Kidney (tissue), 14 donors: ENCODE measurements around the gene IL1B. TPM values are rescaled to one million over a fixed set of nuclear protein-coding genes. Genes with fewer than 3 reads are reported as not detected.
"Not testable (repeated sequence)": the region's sequence is repeated elsewhere in the genome, so short reads cannot be mapped to it uniquely, and the experiment has no call there.

Experiments used
- DNase-seq, 5 donors: peaks; one replicate each; pipeline ENCODE4 v3.0.0-alpha.2; 2013 to 2020
- FAIRE-seq: peaks from 2 replicates; lab custom pipeline; 2012; peaks lifted over from hg19 to GRCh38; lab: Jason Lieb, UNC
- H3K27ac ChIP-seq, 2 donors: one replicate each; pipeline ENCODE4 v1.7.0; 2013; ENCODE audit warnings: low read depth in 2 of 2, low read length in 2 of 2, inconsistent platforms in 1 of 2
- H3K27me3 ChIP-seq: one replicate; pipeline ENCODE4 v1.7.1; 2013; ENCODE audit warnings: low read length, inconsistent platforms; ENCODE audit not compliant: control insufficient read depth, insufficient read depth
- H3K36me3 ChIP-seq, 3 donors: one replicate each; pipeline versions ENCODE4 v1.7.0 to v1.7.1; 2013; ENCODE audit warnings: low read length in 3 of 3, control low read depth in 1 of 3, inconsistent platforms in 1 of 3; ENCODE audit not compliant: insufficient read depth in 3 of 3, control insufficient read depth in 2 of 3
- H3K4me1 ChIP-seq, 3 donors: one replicate each; pipeline versions ENCODE4 v1.7.0 to v1.7.1; 2013; ENCODE audit warnings: low read length in 3 of 3, inconsistent platforms in 1 of 3, low read depth in 1 of 3; ENCODE audit not compliant: control insufficient read depth in 2 of 3, insufficient read depth in 2 of 3
- H3K4me3 ChIP-seq, 3 donors: one replicate each; pipeline versions ENCODE4 v1.7.0 to v1.8.1; 2013; ENCODE audit warnings: low read length in 3 of 3, control low read depth in 1 of 3, inconsistent platforms in 1 of 3
- H3K9ac ChIP-seq, 3 donors: one replicate each; pipeline versions ENCODE4 v1.7.0 to v1.7.1; 2013; ENCODE audit warnings: low read length in 3 of 3, control low read depth in 1 of 3, inconsistent platforms in 1 of 3
- H3K9me3 ChIP-seq, 3 donors: one replicate each; pipeline versions ENCODE4 v1.7.0 to v1.7.1; 2013; ENCODE audit warnings: low read length in 3 of 3, control low read depth in 1 of 3, inconsistent platforms in 1 of 3; ENCODE audit not compliant: control insufficient read depth in 2 of 3, insufficient read depth in 1 of 3
- intact Hi-C: fragments of 100-400 bp; cut with DNase I; formaldehyde crosslinking; loops from one replicate; pipeline ENCODE4 v1.11.1; 2022
- polyA plus RNA-seq: library from polyadenylated mRNA; stranded (reverse); fragments of 350-450 nt; fragmentation: Illumina TruSeq; extraction: RNeasy Lipid Tissue Mini Kit (QIAGEN cat#74804); gene quantifications from one replicate; pipeline ENCODE4 v1.2.3, GENCODE V29; 2014; ENCODE audit warnings: low read depth, low replicate concordance; ENCODE audit not compliant: insufficient read depth
- total RNA-seq: library from RNA; stranded (reverse); fragmentation: NEBNext Ultra II Directional; extraction: Animal tissue kit (Norgen Biotek cat#: 25700); gene quantifications from one replicate; pipeline ENCODE4 v1.2.1, GENCODE V29; 2021
- TF ChIP-seq, protein P1 (sequence below): IDR thresholded peaks from 3 replicates; pipeline ENCODE4 v1.5.1; 2012; ENCODE audit warnings: mild to moderate bottlenecking, moderate library complexity, borderline replicate concordance; ENCODE audit not compliant: insufficient read depth; ENCODE audit errors: extremely low read depth
- donor health status: control.
- donor health status: control.
- donor health status: control.
- donor health status: control.
- donor health status: control.
- donor health status: DM: yes; HTN: yes; CAD: no.
- donor health status: Normal renal cell carcinoma (clear cell type).

The IL1B gene
- total and polyA plus RNA-seq, 2 donors from 2014 or later: 0.56 to 2.9 TPM

DNA sequence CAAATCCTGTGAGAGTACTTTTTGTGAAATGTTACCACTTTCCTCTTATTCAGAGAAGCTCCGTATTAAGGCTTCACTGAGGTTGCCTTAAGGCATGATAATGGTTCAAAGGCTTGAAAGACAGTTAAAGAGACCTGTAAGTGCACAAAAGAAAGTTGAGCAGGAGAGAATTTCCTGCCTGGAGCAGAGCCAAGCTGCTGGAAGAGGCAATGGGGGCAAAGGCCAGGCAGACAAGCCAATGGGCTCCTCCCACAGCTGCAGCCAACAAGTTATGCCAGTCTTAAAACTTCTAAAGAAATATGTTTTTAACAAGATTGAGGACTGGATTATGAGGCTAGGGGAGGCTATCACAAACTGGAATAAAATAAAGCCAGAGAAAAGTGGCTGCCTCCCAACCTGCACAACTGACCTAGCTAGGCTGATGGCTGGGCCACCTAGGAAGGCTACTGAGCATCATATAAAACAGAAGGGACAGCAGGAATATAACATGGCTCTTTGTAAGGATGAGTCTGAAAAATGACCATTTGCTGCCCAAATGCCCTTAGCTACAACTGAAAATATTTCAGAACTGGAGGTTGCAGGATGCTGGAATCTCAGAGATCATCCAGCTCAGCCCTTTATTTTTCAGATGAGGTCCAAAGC is 2.1 kb downstream of the IL1B start:
- TF ChIP-seq, protein P1, sequence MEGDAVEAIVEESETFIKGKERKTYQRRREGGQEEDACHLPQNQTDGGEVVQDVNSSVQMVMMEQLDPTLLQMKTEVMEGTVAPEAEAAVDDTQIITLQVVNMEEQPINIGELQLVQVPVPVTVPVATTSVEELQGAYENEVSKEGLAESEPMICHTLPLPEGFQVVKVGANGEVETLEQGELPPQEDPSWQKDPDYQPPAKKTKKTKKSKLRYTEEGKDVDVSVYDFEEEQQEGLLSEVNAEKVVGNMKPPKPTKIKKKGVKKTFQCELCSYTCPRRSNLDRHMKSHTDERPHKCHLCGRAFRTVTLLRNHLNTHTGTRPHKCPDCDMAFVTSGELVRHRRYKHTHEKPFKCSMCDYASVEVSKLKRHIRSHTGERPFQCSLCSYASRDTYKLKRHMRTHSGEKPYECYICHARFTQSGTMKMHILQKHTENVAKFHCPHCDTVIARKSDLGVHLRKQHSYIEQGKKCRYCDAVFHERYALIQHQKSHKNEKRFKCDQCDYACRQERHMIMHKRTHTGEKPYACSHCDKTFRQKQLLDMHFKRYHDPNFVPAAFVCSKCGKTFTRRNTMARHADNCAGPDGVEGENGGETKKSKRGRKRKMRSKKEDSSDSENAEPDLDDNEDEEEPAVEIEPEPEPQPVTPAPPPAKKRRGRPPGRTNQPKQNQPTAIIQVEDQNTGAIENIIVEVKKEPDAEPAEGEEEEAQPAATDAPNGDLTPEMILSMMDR: no peak
- peaks cover 0 to 14% (median 6%) of the 10 kb centered on the region in 3 donors for H3K4me1 ChIP-seq
- no peak overlapping the region for H3K4me3 ChIP-seq
- H3K36me3 ChIP-seq: no peaks in the 10 kb centered on the region
- intact Hi-C loops: no loop called here
- H3K9ac ChIP-seq: no peak overlapping the region
- peak overlapping the region in 1 of 2 donors; percentile 17 for H3K27ac ChIP-seq
- DNase-seq: peak in 3 of 5 donors; percentile 28 to 65 (median 47)
- no peaks in the 10 kb centered on the region for H3K9me3 ChIP-seq
- no peak for FAIRE-seq
- H3K27me3 ChIP-seq: no peaks in the 10 kb centered on the region

DNA sequence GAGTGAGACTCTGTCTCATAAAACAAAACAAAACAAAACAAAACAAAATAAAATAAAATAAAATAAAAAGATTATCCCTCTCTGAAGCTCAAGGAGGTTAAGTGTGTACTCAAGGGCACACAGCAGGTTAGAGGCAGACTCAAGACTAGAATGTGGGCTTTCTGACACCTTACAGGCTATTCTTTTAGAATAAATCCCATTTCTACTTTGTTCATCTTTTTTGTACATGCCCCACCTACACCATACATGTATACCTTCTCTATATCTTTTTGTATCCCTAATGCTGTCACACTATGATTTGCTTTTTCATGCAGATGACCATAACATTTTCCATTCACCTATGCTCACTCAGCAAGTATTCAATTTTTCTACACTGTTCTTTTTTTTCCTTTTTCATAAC is 2.6 kb downstream of the IL1B start:
- Histone ChIP-seq H3K9ac (no peak overlapping the region), H3K9me3 (no peaks in the 10 kb centered on the region), H3K36me3 (no peaks in the 10 kb centered on the region), H3K27ac (peak overlapping the region in 1 of 2 donors; percentile 17), H3K27me3 (no peaks in the 10 kb centered on the region), H3K4me1 (peaks cover 0 to 14% (median 6%) of the 10 kb centered on the region in 3 donors), H3K4me3 (no peak overlapping the region)
- DNase-seq (no peak), FAIRE-seq (no peak)
- TF ChIP-seq, protein P1: no peak
- intact Hi-C loops: no loop called here

DNA sequence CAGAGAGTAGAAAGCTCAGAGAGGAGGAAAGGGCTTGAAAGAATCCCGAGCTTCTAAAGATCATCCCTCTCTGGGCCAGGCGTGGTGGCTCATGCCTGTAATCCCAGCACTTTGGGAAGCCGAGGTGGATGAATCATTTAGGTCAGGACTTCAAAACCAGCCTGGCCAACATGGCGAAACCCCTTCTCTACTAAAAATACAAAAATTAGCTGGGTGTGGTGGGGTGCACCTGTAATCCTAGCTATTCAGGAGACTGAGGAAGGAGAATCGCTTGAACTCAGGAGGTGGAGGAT is 3.0 kb downstream of the IL1B start:
- FAIRE-seq, H3K27me3 ChIP-seq, H3K4me3 ChIP-seq, H3K27ac ChIP-seq, H3K9ac ChIP-seq, DNase-seq, H3K9me3 ChIP-seq, H3K36me3 ChIP-seq, intact Hi-C loops: not testable (repeated sequence)
- H3K4me1 ChIP-seq: peaks cover 0 to 14% (median 6%) of the 10 kb centered on the region in 3 donors

DNA sequence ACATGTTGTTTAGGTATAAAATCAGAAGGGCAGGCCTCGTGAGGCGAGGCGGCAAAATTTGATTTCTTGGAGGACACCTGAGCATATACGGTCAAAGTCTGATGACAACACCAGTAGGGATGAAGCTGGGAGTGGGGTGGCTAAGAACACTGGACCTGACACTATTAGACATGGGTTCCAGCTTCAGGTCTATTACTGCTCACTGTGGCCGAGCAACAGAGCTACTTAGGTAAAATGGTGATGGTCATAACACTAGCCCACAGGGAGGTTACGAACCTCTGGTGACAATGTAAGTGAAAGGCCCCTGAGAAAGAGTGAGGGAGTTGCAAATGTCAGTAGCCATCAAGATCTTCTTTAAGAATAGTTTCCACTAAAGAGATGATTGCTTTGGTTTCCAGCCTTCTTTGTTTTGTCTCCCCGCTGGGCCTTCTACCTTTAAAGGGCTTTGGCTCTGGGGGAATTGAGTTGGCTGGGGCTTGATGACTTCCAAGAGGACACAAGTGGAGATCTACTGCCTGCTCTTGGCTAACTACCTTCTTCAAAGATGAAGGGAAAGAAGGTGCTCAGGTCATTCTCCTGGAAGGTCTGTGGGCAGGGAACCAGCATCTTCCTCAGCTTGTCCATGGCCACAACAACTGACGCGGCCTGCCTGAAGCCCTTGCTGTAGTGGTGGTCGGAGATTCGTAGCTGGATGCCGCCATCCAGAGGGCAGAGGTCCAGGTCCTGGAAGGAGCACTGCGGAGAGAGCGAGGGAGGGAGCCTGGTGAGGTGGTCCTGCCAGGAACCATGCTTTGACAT is 3.5 kb downstream of the IL1B start:
- no peak for FAIRE-seq
- intact Hi-C loops: no loop called here

More for the DNA sequence above, 3.5 kb downstream of the IL1B start:
- Histone ChIP-seq H3K36me3 (no peaks in the 10 kb centered on the region), H3K4me1 (peaks cover 0 to 14% (median 6%) of the 10 kb centered on the region in 3 donors), H3K9ac (no peak overlapping the region), H3K4me3 (no peak overlapping the region), H3K9me3 (no peaks in the 10 kb centered on the region), H3K27me3 (no peaks in the 10 kb centered on the region), H3K27ac (no peak overlapping the region)
- TF ChIP-seq, protein P1: no peak
- no peak for DNase-seq
